ENCODE results near the gene NMBR. TPM values are rescaled to one million over a fixed set of nuclear protein-coding genes. Genes with fewer than 3 reads are reported as not detected.
"Not testable (repeated sequence)": the region's sequence is repeated elsewhere in the genome, so short reads cannot be mapped to it uniquely, and the experiment has no call there.

Gene NMBR
- not detected for total RNA-seq
- polyA plus RNA-seq: not detected

GRCh38 chr6:142146828-142147662 lies at the start of gene NMBR, which contains the start of gene VTA1:
Gene NMBR, minus strand, starts transcription at chr6:142147122. Its CDS starts 58,464 bp downstream, at chr6:142088658.
Gene VTA1, plus strand, starts transcription at chr6:142147263. Its CDS starts 25 bp downstream, at chr6:142147288.
- Mint-ChIP-seq H3K9me3 (peaks cover 0 to 6% (median 0%) of the 10 kb centered on the region in 8 donors), H3K27me3 (no peaks in the 10 kb centered on the region), H3K27ac (peak within 1 kb of the TSS; percentile 83 to 96 (median 94)), H3K36me3 (peaks cover 9 to 19% of the 10 kb centered on the region in 2 donors), H3K4me1 (peaks cover 46 to 61% (median 53%) of the 10 kb centered on the region in 4 donors), H3K4me3 (peak within 1 kb of the TSS; percentile 81 to 97 (median 94))
- Histone ChIP-seq H3K4me1 (ENCODE audit: insufficient read depth, low read length) (peaks cover 39% of the 10 kb centered on the region), H3K27me3 (ENCODE audit: insufficient read depth, low read length) (no peaks in the 10 kb centered on the region), H3K36me3 (ENCODE audit: insufficient read depth, low read length) (no peaks in the 10 kb centered on the region), H3K9me3 (ENCODE audit: control insufficient read depth in 1 of 2, low read length in 2 of 2) (no peaks in the 10 kb centered on the region), H3K4me3 (ENCODE audit: low read length in 2 of 2) (peak within 1 kb of the TSS; percentile 86 to 100), H3K27ac (ENCODE audit: low read depth, low read length) (peak within 1 kb of the TSS; percentile 73)
- intact Hi-C loops (cut with micrococcal nuclease): loop anchor here (1.0 to 10.0 kb wide), 10 partner anchors 60 to 1948 kb away; partner anchors contain the start of genes ADAT2, LTV1, PEX3 and SF3B5
- POLR2A ChIA-PET (ENCODE audit: partially characterized antibody): interaction anchor here (0.6 to 2.0 kb wide), 3 partner anchors 8 to 1917 kb away, joined by 3 to 7 read pairs (median 4); partner anchors contain the start of genes ADAT2 and PEX3
- CTCF ChIA-PET (ENCODE audit: partially characterized antibody): interaction anchor here (0.7 to 4.4 kb wide), 10 partner anchors 9 to 1303 kb away, joined by 3 to 33 read pairs (median 4); partner anchors contain the start of genes ADAT2, GJE1 and PEX3
- DNase-seq: peak; percentile 97 to 98 (median 98)

DNA sequence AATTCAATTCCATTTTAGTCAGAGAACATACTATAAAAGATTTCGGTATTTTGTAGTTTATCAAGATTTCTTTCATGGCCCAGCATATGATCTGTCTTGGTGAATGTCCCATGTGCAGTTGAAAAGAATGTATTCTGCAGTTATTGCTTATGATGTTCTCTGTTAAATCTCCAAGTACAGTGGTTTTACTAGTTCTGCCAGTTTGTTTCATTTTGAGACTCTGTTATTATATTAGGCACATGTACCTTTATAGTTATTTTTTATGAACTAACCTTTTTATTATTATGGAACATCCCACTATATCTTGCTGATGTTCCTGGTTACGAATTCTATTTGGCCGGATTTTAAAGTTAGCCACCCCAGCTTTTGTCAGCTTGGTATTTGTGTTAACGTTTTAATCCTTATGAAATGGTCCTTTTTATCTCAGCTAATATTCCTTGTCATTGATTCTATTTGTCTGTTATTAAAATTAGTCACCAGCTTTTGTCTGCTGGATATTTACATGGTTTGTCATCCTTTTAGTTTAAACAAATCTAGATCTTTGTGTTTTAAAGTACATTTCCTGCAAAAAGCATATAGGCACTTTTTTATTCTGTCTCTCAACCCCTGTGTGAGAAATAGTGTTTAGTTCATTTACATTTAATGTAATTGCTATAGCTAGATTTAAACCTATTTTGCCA lies 49.1 kb upstream of the NMBR start:
- Mint-ChIP-seq H3K27ac (peak overlapping the region in 4 of 7 donors; percentile 2 to 42 (median 33)), H3K36me3 (peaks cover 25 to 51% of the 10 kb centered on the region in 2 donors), H3K4me1 (peaks cover 26 to 49% (median 37%) of the 10 kb centered on the region in 4 donors), H3K9me3 (no peaks in the 10 kb centered on the region), H3K4me3 (no peak overlapping the region), H3K27me3 (no peaks in the 10 kb centered on the region)
- Histone ChIP-seq H3K4me3 (ENCODE audit: low read length in 2 of 2) (no peak overlapping the region), H3K9me3 (ENCODE audit: control insufficient read depth in 1 of 2, low read length in 2 of 2) (no peaks in the 10 kb centered on the region), H3K27me3 (ENCODE audit: insufficient read depth, low read length) (no peaks in the 10 kb centered on the region), H3K36me3 (ENCODE audit: insufficient read depth, low read length) (peaks cover 7% of the 10 kb centered on the region), H3K4me1 (ENCODE audit: insufficient read depth, low read length) (peaks cover 22% of the 10 kb centered on the region), H3K27ac (ENCODE audit: low read depth, low read length) (no peak overlapping the region)
- intact Hi-C loops (cut with micrococcal nuclease): no loop called here
- POLR2A ChIA-PET (ENCODE audit: partially characterized antibody): no interaction called here
- CTCF ChIA-PET (ENCODE audit: partially characterized antibody): interaction anchor here (0.6 to 2.9 kb wide), 3 partner anchors 12 to 371 kb away, joined by 4 to 14 read pairs (median 14); no protein-coding TSS in a partner anchor
- DNase-seq: no peak

DNA sequence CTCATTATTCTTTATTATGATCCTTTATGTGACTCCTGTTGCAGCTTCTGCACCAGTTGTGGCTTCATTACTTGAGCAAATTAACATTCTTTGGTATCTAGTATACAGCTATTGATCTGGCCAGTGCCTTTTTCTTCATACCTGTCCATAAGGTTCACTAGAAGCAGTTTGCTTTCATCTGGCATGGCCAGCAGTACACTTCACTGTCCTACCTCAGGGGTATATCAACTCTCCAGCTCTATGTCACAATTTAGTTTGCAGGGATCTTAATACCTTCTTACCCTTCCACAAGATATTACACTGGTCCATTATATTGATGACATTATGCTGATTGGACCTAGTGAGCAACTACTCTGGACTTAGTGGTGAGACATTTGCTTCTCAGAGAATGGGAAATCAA lies 46.7 kb upstream of the NMBR start:
- ChIA-PET POLR2A (ENCODE audit: partially characterized antibody) (no interaction called here), CTCF (ENCODE audit: partially characterized antibody) (interaction anchor here (1.5 kb wide), 1 partner anchor 14 kb away, joined by 7 read pairs; no protein-coding TSS in a partner anchor)
- Histone ChIP-seq H3K27ac (ENCODE audit: low read depth, low read length) (no peak overlapping the region), H3K27me3 (ENCODE audit: insufficient read depth, low read length) (no peaks in the 10 kb centered on the region), H3K4me1 (ENCODE audit: insufficient read depth, low read length) (peaks cover 22% of the 10 kb centered on the region), H3K36me3 (ENCODE audit: insufficient read depth, low read length) (no peaks in the 10 kb centered on the region), H3K4me3 (ENCODE audit: low read length in 2 of 2) (no peak overlapping the region), H3K9me3 (ENCODE audit: control insufficient read depth in 1 of 2, low read length in 2 of 2) (no peaks in the 10 kb centered on the region)
- H3K9me3 Mint-ChIP-seq: no peaks in the 10 kb centered on the region
- H3K4me1 Mint-ChIP-seq: peaks cover 25 to 50% (median 37%) of the 10 kb centered on the region in 4 donors
- intact Hi-C loops (cut with micrococcal nuclease): no loop called here
- H3K4me3 Mint-ChIP-seq: no peak overlapping the region
- H3K36me3 Mint-ChIP-seq: peaks cover 22 to 42% of the 10 kb centered on the region in 2 donors
- DNase-seq: no peak
- H3K27me3 Mint-ChIP-seq: no peaks in the 10 kb centered on the region
- peak overlapping the region in 1 of 7 donors; percentile 21 for H3K27ac Mint-ChIP-seq

- Mint-ChIP-seq H3K27me3 (no peaks in the 10 kb centered on the region), H3K36me3 (peaks cover 18 to 40% of the 10 kb centered on the region in 2 donors), H3K27ac (no peak overlapping the region), H3K4me1 (peaks cover 25 to 50% (median 37%) of the 10 kb centered on the region in 4 donors), H3K9me3 (no peaks in the 10 kb centered on the region), H3K4me3 (no peak overlapping the region)
- ChIA-PET POLR2A (ENCODE audit: partially characterized antibody) (no interaction called here), CTCF (ENCODE audit: partially characterized antibody) (interaction anchor here (1.5 kb wide), 1 partner anchor 16 kb away, joined by 7 read pairs; no protein-coding TSS in a partner anchor)
- intact Hi-C loops (cut with micrococcal nuclease): no loop called here
- H3K36me3 ChIP-seq (ENCODE audit: insufficient read depth, low read length): no peaks in the 10 kb centered on the region
- peaks cover 22% of the 10 kb centered on the region for H3K4me1 ChIP-seq (ENCODE audit: insufficient read depth, low read length)
- H3K27ac ChIP-seq (ENCODE audit: low read depth, low read length): no peak overlapping the region
- H3K9me3 ChIP-seq (ENCODE audit: control insufficient read depth in 1 of 2, low read length in 2 of 2): no peaks in the 10 kb centered on the region
- no peaks in the 10 kb centered on the region for H3K27me3 ChIP-seq (ENCODE audit: insufficient read depth, low read length)
- DNase-seq: no peak
- no peak overlapping the region for H3K4me3 ChIP-seq (ENCODE audit: low read length in 2 of 2)
Measured at GRCh38 chr6:142192343-142192742, 45.4 kb upstream of the NMBR start.

GRCh38 chr6:142189057-142189456 lies 42.1 kb upstream of the NMBR start:
- H3K36me3 Mint-ChIP-seq: peaks cover 11 to 32% of the 10 kb centered on the region in 2 donors
- H3K9me3 Mint-ChIP-seq: peaks cover 0 to 1% (median 0%) of the 10 kb centered on the region in 8 donors

DNA sequence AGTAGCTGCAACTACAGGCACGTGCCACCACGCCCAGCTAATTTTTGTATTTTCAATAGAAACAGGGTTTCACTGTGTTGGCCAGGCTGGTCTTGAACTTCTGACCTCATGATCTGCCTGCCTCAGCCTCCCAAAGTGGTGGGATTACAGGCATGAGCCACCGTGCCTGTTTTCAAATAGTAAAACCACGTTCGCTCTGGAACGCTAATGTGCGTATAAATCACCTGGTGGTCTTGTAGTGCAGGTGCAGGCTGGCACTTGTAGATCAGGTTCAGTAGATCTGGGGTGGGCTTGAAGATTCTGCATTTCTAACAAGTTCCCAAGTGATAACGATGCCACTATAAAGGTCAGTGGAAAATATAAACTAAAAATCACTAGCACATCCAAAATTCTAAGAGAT lies 41.4 kb upstream of the NMBR start:
- H3K9me3 Mint-ChIP-seq; H3K27ac Mint-ChIP-seq; H3K9me3 ChIP-seq (ENCODE audit: control insufficient read depth in 1 of 2, low read length in 2 of 2); POLR2A ChIA-PET (ENCODE audit: partially characterized antibody); H3K4me3 ChIP-seq (ENCODE audit: low read length in 2 of 2); H3K36me3 ChIP-seq (ENCODE audit: insufficient read depth, low read length); intact Hi-C loops (cut with micrococcal nuclease); H3K4me3 Mint-ChIP-seq; H3K27me3 Mint-ChIP-seq; H3K27me3 ChIP-seq (ENCODE audit: insufficient read depth, low read length); H3K27ac ChIP-seq (ENCODE audit: low read depth, low read length); H3K4me1 ChIP-seq (ENCODE audit: insufficient read depth, low read length): not testable (repeated sequence)
- CTCF ChIA-PET (ENCODE audit: partially characterized antibody): interaction anchor here (0.7 to 1.7 kb wide), 4 partner anchors 17 to 1199 kb away, joined by 3 to 5 read pairs (median 4); no protein-coding TSS in a partner anchor
- peaks cover 11 to 27% of the 10 kb centered on the region in 2 donors for H3K36me3 Mint-ChIP-seq
- peaks cover 9 to 25% (median 16%) of the 10 kb centered on the region in 4 donors for H3K4me1 Mint-ChIP-seq
- peak in 2 of 5 donors; percentile 1 for DNase-seq

More at GRCh38 chr6:142189057-142189456, 42.1 kb upstream of the NMBR start:
- Histone ChIP-seq H3K4me3 (ENCODE audit: low read length in 2 of 2) (no peak overlapping the region), H3K27me3 (ENCODE audit: insufficient read depth, low read length) (no peaks in the 10 kb centered on the region), H3K4me1 (ENCODE audit: insufficient read depth, low read length) (peaks cover 4% of the 10 kb centered on the region), H3K9me3 (ENCODE audit: control insufficient read depth in 1 of 2, low read length in 2 of 2) (no peaks in the 10 kb centered on the region), H3K36me3 (ENCODE audit: insufficient read depth, low read length) (no peaks in the 10 kb centered on the region), H3K27ac (ENCODE audit: low read depth, low read length) (no peak overlapping the region)
- ChIA-PET CTCF (ENCODE audit: partially characterized antibody) (interaction anchor here (0.9 to 1.6 kb wide), 2 partner anchors 16 to 19 kb away, joined by 3 to 5 read pairs; no protein-coding TSS in a partner anchor), POLR2A (ENCODE audit: partially characterized antibody) (no interaction called here)
- Mint-ChIP-seq H3K27me3 (no peaks in the 10 kb centered on the region), H3K4me1 (peaks cover 15 to 32% (median 21%) of the 10 kb centered on the region in 4 donors), H3K4me3 (no peak overlapping the region), H3K27ac (peak overlapping the region in 1 of 7 donors; percentile 9)
- no peak for DNase-seq
- intact Hi-C loops (cut with micrococcal nuclease): no loop called here
